ENCODE measurements around the gene VPREB1.
"Not testable (repeated sequence)": the region's sequence is repeated elsewhere in the genome, so short reads cannot be mapped to it uniquely, and the experiment has no call there.

Gene VPREB1

DNA sequence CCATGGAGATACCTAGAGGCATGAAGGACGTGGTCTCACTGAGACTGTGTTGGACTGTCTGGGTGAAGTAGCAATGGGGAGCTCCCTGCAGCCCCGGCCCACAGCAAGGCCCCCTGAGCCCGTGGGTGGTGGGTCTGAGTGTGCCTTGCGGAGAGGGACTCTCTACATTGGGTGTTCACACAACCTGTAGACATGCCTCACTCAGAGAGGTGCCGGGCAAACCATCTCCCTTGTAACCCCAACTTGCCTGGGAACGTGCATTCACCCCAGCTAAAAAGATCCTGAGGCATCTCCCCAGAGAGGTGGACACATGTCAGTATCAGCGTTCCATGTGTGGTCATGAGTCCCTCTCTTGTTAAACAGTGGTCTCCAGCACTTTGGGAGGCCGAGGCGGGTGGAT is 2.1 kb downstream of the VPREB1 start:
- no peak for DNase-seq

DNA sequence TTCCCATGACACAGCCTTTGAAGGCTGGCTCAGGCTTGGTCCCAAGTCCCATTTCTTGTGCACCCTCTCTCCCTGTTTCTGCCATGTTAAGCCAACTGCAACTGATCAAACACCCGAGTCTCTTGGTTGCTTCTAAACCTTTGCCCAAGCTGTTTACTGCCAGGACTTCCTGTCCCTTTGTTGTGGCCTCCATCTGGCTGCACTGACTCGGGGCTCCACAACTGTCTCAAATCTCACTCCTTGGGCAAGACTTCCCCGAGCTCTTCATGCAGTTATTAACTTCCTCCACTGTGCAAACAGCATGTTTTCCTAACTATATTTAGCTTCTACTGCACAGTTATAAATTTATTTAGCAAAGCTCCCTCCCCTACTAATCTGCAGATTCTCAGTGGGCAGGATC is 4.3 kb downstream of the VPREB1 start:
- DNase-seq: no peak

DNA sequence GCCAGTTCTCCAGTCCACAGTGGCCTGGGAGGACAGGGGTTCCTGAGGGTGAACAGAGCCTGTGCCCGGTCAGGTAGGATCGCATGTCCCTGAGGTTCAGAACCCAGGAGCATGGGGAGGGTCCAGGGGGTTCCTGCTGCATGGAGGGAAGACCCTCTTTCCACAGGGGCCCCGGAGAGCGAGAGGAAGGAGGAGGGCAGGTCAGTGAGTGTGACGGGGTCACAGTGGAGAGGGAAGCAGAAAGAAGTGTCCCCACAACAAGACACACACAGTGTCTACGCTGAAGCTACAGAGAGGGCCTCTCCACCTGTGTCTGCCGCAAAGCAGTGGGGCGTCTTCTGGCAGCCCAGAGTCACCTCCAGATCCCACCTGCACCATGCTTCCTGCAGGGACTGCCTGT is 6.1 kb downstream of the VPREB1 start:
- DNase-seq: not testable (repeated sequence)

DNA sequence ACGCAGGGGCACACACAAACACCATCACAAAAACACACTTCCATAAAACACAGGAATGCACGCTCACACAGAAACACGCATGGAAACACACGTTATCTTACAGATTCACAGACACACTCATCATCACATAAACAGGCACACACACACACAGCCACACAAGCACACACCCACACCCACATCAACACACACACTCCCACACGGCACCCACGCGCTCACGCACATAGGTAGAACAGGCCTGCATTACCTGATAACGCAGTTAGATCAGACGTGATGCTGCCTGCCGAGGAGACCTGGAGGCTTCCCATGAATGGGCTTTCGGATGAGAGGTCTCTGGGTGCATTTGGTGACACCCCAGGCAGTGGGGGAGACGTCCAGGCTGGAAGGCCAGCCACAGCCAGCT is 11.5 kb downstream of the VPREB1 start:
- DNase-seq: not testable (repeated sequence)

DNA sequence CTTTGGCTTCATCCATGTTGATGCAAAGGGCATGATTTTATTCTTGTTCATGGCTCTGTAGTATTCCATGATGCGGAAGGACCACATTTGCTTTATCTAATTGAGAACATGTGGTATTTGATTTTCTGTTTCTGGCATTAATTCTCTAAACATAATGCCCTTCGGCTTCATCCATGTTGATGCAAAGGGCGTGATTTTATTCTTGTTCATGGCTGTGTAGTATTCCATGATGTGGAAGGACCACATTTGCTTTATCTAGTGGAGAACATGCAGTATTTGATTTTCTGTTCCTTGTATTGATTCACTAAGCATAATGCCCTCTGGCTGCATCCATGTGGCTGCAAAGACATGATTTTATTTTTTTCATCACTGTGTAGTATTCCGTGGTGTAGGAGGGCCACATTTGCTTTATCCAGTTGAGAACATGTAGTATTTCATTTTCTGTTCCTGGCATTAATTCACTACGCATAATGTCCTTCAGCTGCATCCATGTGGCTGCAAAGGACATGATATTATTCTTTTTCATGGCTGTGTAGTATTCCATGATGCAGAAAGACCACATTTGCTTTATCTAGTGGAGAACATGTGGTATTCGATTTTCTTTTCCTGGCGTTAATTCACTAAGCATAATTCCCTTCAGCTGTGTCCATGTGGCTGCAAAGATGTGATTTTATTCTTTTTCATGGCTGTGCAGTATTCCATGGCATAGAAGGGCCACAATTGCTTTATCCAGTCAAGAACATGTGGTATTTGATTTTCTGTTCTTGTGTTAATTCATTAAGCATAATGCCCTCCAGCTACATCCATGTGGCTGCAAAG is 14.2 kb downstream of the VPREB1 start:
- DNase-seq: not testable (repeated sequence)

DNA sequence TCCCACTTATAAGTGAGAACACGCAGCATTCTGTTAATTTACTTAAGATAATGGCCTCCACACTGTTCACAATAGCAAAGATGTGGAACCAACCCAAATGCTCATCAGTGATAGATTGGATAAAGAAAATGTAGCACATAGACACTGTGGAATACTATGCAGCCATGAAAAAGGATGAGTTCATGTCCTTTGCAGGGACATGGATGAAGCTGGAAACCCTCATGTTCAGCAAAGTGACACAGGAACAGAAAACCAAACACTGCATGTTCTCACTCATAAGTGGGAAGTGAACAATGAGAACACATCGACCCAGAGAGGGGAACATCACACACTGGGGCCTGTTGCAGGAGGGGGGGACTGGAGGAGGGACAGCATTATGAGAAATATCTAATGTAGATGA is 15.6 kb downstream of the VPREB1 start:
- DNase-seq: not testable (repeated sequence)

DNA sequence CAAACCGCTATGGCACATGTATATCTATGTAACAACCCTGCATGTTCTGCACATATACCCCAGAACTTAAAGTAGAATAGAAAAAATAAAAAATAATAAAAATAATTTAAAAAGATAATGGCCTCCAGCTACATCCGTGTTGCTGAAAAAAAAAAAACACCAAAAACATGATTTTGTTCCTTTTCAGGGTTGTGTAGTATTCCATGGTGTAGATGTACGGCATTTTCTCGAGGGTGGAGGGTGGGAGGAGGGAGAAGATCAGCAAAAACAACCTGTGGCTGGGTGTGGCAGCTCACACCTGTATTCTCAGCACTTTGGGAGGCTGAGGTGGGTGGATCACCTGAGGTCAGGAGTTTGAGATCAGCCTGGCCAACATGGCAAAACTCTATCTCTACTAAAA is 16.0 kb downstream of the VPREB1 start:
- DNase-seq: not testable (repeated sequence)

DNA sequence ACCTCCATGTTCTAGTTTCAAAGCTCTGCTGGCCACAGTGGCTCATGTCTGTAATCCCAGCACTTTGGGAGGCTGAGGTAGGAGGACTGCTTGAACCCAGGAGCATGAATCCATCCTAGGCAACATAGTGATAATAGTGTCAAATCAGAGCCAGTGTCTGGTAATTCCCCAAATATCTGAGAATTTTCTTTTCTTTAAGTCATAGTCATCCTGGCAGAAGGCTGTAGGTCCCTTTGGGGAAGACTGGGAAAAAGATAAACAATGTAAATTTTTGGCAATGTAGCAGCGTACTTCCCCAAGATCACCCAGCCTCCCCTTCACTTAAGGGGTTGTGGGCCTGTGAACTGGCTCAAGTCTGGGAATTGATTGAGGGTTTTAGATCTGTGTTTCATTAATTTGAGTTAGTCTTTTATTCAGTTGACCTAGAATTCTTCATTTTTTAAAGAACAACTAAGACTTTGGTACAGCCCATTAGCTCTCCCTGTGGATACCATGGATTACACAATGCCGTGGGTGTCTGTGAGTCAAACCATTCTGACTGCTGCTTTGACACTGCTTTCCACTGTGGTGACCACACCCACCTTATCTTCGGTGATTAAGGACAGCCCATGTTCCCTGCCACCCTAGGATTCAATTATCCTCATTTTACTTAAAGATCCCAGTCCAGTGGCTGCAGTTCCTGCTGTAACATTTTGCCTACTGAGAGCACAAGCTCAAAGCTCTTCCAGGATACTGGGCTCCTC is 17.9 kb downstream of the VPREB1 start:
- peak; percentile 53 for DNase-seq

DNA sequence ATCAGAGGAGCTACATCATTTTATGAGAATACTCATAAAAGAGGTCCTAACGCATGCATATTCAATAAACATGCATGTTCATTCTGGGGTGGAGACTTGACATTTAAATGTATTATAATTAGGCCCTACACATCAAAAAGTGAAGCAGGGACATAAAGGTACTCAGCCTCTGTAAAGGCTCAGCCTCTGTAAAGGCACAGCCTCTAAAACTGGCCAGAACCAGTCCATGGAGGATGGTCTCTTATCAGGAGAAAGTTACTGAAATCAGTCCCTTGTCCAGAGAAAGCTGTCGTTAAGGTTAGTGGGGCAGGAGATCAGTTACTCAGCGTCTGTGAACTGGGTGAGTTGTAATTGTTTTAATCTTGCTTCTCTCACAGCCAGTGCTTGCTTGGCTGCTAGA is 19.2 kb downstream of the VPREB1 start:
- not testable (repeated sequence) for DNase-seq

DNA sequence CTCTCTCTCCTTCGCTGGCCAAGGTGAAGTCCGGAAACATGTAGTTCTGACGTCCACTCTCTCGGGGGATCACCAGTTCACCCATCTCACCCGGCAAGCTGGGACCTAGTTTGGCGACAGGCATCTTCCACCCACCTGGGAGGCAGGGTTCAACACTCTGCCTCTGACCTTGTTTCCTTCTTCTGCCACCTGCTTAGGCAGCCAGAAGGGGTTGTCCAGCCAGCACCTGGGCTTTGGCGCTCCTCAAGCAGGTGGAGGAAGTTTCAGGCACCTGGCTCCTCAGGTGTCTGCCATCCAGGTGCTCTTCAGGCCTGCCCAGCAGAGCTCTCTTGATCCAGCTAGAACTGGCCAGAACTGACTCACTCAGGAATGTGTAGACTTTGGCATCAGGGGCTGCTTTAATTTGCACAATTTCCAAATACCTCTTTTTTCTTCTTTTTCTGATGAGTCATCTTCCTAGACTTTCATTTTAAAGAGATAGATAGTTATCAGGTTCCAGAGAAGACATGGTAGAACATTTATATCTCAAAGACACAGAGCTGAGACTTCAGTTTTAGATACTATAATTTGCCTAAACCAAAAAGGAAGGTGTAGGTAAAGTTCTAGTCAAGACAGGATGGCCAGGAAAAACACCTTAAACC is 25.6 kb downstream of the VPREB1 start:
- not testable (repeated sequence) for DNase-seq

DNA sequence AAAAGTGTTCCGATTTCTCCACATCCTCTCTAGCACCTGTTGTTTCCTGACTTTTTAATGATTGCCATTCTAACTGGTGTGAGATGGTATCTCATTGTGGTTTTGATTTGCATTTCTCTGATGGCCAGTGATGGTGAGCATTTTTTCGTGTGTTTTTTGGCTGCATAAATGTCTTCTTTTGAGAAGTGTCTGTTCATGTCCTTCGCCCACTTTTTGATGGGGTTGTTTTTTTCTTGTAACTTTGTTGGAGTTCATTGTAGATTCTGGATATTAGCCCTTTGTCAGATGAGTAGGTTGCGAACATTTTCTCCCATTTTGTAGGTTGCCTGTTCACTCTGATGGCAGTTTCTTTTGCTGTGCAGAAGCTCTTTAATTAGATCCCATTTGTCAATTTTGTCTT is 32.8 kb downstream of the VPREB1 start:
- not testable (repeated sequence) for DNase-seq

DNA sequence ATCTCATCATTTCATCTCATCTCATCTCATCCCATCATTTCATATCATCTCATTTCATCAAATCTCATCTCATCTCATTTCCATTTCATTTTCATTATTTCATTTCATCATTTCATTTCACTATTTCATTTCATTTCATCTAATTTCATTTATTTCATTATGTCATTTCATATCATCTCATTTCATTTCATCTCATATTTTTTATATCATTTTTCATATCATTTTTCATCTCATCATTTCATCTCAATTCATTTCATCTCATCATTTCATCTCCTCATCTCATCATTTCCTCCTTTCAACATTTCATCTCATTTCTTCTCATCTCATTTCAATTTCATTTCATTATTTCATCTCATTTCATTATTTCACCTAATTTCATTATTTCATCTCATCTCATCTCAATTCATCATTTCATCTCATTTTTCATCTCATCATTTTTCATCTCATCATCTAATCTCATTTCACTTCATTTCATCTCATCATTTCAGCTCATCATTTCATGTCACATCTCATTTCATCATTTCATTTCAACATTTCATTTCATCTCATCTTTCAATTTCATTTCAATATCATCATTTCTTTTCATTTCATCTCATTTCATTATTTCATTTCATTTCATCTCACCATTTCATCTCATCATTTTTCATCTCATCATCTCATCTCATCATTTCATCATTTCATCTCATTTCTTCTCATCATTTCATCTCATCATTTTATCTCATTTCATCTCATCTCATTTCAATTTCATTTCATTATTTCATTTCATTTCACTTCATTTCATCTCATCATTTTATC is 40.6 kb downstream of the VPREB1 start:
- not testable (repeated sequence) for DNase-seq

DNA sequence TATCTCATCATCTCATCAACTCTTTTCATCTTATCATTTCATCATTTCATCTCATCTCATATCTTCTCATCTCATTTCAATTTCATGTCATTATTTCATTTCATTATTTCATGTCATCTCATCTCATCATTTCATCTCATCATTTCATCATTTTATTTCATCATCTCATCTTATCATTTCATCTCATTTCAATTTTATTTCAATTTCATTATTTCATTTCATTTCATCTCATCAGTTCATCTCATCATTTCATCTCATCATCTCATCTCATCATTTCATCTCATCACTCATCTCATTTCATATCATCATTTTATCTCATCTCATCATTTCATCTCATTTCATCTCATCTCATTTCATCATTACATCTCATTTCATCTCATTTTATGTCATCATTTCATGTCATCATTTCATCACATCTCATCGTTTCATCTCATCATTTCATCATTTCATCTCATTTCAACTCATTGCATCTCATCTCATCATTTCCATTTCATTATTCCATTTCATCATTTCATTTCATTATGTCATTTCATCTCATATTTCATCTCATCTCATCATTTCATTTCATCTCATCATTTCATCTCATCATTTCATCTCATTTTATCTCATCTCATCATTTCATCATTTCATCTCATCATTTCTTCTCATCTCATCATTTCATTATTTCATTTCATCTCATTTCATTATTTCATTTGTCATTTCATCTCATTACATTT is 42.0 kb downstream of the VPREB1 start:
- not testable (repeated sequence) for DNase-seq

DNA sequence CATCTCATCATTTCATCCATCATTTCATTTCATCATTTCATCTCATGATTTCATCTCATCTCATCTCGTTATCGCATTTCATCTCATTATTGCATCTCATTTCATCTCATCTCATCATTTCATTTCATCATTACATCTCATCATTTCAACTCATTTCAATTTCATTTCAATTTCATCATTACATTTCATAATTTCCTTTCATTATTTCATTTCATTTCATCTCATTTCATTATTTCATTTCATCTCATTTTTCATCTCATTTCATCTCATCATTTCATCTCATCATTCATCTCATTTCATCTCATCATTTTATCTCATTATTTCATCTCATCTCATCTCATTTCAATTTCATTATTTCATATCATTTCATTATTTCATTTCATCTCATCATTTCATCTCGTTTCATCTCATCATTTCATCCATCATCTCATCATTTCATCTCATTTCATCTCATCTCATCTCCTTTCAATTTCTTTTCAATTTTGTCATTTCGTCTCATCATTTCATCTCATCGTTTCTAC is 42.6 kb downstream of the VPREB1 start:
- DNase-seq: not testable (repeated sequence)

DNA sequence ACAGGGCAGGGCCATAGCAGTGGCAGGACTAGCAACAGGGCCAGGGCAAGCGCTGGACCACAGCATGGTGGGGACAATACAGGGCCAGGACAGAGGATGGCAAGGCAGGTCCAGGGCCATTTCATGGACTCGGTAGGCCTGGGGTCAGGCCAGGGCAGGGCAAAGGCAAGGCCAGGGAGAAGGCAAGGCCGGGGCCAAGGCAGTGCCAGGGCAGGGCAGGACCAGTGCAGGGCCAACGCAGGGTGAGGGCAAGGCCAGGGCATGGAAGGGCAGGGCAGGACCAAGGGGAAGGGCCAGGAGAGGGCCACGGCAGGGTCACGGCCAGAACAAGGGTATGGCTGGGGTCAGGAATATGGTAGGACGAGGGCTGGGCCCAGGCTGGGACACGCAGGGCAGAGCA is 45.1 kb downstream of the VPREB1 start:
- not testable (repeated sequence) for DNase-seq

DNA sequence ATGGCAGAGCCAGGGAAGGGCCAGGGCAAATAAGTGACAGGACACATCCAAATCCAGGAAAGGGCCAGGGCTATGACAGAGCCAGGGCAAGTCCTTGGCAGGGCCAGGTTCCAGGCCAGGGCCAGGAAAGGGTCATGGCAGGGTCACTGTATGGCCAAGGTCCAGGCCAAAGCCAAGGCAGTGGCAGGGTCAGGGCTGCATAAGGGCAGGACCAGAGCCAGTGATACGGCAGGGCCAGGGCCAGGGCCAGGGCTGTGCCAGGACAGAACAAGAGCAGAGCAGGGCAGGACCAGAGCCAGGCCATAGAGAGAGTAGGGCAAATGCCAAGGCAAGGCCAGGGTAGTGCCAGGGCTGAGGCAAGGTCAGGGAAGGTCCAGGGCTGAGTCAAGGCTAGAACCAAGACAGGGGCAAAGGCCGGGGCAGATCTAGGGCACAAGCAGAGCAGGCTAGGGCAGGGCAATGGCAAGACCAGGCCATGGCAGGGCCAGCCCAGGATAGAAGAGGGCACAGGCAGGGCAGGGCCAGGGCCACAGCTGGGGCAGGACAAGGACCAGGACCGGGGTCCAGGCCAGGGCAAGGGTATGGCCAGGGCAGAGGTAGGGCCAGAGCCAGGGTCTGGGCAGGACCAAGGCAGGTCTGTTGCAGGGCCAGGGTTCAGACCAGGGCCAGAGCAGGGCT is 46.7 kb downstream of the VPREB1 start:
- DNase-seq: not testable (repeated sequence)

DNA sequence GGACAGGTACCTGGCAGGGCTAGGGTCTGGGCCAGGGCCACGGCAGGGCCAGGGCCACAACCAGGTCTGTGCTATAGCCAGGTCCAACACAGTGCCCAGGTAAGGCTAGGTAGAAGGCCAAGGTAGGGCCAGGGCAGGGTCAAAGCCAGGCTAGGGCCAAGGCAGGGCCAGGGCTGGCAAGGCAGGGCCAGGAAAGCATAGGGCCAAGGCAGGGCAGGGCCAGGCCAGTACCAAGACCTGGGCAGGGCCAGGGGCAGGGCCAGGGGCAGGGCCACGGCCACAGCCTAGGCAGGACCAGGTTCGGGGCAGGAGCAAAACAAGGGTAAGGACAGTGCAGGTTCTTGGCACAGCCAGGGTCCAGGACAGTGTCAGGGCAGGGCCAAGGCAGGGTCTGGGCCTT is 48.1 kb downstream of the VPREB1 start:
- DNase-seq: not testable (repeated sequence)

DNA sequence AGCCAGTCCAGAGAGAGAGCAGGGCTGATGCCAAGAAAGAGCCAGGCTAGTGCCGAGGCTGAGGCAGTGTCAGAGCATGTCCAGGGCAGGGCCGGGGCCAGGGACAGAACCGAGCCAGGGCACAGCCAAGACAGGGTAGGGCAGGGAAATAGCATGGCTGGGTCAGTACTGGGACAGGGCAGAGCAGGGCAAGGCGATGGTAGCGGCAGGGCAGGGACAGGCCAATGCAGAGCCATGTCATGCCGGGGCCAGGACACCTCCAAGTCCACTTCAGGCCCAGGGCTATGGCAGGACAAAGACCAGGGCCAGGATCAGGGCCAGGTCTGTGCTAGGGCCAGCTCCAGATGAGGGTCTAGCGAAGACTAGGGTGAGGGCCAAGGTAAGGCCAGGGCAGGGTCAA is 48.9 kb downstream of the VPREB1 start:
- DNase-seq: not testable (repeated sequence)

DNA sequence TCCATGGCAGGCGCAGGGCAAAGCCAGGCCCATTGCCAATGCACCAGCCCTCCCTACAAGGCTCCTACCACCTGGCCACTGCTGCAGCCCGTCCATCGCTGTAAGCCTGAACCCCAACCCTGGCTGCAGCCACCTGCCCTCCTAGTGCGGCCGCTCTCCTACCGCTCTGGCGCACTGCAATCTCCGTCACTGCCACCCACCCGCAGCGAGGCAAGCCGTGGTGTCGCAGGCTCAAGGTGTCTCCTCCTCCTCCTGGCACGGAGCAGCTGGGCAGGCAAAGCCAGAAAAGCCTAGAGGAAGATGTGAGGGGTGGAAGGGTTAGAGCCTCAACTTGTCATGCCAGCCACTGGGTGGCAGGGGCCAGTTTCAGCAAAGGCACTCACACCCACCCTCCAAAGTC is 50.1 kb downstream of the VPREB1 start:
- not testable (repeated sequence) for DNase-seq
